GM19438 (cell line): ENCODE measurements around the gene THTPA.
"Not testable (repeated sequence)": the region's sequence is repeated elsewhere in the genome, so short reads cannot be mapped to it uniquely, and the experiment has no call there.

ENCODE experiments used
- ATAC-seq: cut with Tn5 transposase; IDR thresholded peaks from one replicate; pipeline ENCODE4 v1.9.1; 2021; ENCODE audit warnings: low read depth; ENCODE audit not compliant: unreplicated experiment

The THTPA gene

DNA sequence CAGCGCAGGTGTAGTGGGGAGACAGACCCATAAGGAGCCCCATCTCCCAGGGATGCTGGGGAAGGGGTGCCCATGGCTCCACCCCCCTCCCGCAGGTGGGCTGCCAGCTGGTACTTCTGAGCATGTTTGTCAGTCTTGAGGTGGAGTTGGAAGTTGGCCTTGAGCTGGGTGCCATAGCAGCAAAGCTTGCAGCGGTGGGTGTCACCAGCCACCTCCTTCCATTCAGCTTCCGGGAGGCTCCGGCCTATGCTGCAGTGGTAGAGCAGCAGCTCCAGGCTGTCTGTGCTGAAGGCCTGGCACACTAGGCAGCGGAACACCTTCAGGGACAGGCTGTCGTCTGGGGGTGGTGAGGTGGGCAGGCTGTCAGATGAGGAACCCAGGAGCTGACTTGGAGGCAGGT lies 23.4 kb upstream of the THTPA start:
- ATAC-seq = no peak

DNA sequence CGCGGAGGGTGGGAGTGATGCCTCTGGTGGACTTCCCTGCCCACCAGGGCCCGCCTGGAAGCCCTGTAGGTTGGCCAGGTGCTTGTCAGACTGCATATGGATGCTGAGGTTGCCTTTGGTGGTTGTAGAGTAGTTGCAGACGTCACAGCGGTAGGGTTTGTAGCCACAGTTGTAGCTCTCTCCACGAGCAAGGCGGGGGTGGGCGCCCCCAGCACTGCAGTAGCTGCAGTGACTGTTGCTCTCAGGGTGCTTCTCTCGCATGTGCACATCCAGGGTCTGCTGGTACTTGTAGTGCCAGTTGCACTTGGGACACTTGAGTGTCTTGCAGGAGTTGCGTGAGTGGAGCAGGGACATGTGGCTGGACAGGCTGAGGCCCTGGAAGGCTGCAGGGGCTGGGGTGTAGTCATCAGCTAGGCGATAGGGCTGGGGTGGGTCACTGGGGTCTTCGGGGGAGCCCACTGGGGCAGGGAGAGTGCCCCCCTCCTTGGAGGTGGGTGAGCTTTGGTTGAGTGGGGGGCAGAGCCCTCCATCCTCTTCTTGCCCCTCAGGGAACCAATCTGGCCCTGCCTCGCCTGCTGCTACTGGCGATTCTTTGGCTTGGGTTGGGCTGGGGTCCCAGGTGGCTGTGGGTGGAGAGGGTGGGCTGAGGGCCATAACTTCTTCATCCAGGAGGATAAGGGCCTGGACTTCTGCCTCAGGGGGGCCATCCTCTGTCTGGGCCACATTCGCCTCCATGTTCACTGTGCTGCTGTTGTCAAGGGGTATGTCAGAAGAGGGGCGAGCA lies 22.2 kb upstream of the THTPA start:
- no peak for ATAC-seq

DNA sequence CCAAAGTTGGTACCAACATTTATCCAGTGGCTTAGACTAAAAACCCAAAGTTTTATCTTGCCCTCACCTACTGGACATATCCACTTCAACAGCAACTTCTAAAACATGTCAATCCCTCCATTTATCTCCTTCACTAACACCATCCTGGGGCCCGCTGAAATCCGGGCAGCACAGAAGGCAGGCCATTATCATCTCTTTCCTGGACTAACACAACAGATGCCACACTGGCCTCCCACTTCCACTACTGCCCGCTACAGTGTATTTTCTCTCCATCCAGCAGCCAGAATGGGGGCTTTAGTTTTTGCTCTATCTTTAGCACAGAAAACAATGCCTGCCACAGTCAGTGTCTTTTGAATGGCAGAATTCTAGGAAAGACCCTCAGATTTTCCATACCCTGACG lies 20.1 kb upstream of the THTPA start:
- ATAC-seq = no peak

DNA sequence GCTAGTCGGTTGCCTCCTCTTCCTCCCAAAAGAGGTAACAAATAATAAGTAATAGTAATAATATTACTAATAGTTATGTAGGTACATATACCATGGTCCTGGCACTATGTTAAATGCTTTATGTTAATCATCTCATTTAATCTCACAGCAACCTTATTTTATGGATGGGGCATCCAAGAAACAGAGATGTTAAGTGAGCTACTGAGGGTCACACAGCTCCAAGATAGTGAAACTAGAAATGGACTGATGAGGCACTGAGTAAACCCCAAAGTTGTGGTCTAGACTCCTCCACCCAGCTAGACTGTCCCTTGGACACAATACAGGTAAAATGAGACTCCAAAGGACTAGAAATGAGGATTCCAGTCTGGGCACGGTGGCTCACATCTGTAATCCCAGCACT lies 19.6 kb upstream of the THTPA start:
- no peak for ATAC-seq

DNA sequence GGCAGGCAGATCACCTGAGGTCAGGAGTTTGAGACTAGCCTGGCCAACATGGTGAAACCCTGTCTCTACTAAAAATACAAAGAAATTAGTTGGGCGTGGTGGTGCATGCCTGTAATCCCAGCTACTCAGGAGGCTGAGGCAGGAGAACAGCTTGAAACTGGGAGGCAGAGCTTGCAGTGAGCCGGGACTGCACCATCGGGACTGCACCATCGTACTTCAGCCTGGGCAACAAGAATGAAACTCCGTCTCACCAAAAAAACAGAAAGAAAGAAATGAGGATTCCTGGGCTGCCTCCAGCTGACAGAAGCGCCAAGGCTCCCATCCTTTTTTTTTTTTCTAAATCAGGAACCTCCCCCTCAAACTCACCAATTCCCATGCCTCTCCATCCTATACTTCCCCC lies 19.2 kb upstream of the THTPA start:
- ATAC-seq = not testable (repeated sequence)

DNA sequence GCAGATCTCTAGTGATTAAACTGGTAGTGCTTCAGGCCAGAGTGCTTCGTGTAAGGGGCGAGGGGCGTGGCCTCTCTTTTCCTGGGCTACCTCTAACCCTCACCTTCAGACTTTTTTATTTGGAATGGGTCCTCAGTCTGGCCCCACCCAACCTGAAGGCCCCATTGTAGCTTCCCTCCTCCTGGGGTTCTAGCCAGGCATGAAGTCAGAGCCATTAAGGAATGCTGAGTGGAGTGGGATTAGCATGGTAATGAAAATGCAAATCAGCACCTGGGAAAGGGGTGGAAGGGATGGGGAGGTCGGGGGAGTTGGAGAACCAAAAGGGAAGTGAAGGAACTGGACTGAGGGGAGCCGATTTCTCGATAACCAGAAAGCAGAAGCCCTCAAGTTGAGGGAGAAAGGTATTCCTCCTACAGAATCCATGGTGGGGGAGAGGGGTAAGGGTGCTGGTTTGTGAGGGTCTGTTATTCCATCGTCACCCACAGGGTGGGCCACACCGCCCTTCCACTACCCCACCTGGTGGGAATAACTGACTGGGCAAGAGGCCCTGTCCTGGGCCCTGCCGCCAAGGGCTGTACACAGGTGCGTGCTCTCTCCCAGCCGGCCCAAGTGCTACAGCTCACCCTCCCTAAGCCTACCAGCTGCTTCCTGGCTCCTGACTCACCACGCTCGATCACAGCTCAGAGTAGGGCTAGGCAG lies 18.6 kb upstream of the THTPA start:
- ATAC-seq = no peak

DNA sequence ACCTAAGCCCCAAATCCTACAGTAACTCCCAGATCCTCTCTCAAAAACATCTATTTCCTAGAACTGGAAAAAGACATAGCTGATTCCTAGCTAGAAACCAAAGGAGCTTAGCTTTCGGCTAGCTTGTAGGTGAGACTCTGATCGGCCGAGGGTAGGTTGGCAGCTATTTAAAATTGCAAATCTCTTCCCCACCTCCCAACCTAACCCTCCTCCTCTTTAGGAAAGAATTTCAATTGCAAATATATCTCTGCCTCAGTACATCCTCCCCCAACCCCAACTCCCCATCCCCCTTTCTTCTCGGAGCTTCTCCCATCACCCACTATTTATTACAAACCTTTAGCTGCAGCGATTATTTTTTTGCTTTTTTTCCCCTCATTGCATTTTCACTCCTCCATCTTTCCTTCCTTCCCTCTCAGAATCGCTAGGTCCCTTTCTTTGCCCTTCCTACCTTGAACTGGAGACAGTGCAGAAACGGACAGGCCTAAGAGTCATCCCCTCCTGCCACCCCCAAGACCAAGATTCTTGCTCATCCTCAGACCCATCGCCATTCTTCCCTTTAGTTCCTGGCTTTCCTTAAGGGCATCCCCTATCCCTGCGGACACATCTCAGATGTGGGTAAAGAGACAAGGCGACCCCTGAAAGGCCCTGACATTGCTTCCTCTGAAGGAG lies 17.9 kb upstream of the THTPA start:
- ATAC-seq = no peak

DNA sequence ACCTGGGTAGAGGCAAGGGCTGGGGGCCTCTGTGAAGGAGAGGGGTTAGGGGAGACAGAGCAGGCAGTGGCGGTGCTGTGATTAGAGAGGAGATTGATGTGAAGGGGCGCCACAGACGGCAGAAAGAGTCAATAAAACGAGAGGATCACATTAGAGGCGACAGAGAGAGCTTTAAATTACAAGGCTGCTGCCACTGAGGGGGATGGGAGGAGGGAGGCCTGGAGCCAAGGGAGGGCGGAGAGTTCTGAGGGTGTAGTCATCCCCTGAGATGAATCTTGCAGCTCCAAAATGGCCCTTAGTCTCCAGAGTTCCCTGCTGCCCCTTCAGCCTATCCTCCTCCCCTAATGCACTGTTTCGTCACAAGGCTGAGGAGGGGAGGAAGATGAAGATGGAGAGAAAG lies 17.3 kb upstream of the THTPA start:
- no peak for ATAC-seq

DNA sequence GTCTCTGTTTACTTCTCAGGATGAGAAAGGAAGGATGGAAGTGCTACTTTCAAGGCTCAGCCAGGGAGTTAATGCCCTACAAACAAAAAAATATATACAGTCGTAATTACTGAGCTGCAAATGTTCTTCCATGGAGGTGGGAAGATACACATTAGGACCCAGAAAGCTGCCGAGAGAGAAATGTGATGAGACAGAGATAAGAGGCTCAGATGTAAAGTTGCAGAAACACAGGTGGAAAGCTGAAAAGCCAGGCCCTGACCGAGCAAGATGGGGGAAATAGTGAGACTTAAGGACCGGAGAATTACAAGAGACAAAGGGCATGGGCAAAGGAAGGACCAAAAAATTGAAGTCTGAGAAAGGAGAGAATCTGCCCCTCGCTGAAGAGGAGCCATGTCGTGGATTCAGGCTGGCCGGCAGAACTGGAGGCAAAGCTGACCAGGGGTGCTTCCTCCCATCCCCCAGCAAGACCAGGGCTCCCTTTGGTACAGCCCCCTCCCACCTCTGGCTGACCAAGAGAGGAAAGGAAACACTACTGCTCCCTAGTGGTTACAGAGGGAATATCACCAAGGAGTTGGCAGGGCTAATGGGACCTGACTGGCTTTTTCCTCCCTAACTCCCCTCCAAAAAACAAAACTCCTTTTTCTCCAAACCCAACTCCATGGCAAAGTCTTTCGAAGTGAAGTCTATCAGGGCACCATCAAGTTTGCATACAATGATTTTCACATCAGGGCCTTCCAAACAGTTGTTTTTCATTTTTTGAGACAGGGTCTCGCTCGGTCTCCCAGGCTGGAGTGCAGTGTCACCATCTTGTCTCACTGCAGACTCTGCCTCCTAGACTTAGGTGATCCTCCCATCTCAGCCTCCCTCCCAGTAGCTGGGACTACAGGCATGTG lies 16.6 kb upstream of the THTPA start:
- ATAC-seq = no peak

DNA sequence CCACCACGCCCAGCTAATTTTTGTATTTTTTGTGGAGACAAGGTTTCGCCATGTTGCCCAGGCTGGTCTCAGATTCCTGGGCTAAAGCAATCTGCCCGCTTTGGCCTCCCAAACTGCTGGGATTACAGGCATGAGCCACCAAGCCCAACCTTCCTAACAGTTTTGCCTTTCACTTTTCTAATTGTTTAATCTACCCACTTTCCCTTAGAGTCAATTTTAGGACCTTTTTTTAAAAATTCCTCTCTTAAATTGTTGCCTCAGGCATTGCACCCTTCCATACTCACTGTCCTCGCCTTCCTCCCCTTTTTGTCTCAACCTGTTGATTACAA lies 16.0 kb upstream of the THTPA start:
- no peak for ATAC-seq

DNA sequence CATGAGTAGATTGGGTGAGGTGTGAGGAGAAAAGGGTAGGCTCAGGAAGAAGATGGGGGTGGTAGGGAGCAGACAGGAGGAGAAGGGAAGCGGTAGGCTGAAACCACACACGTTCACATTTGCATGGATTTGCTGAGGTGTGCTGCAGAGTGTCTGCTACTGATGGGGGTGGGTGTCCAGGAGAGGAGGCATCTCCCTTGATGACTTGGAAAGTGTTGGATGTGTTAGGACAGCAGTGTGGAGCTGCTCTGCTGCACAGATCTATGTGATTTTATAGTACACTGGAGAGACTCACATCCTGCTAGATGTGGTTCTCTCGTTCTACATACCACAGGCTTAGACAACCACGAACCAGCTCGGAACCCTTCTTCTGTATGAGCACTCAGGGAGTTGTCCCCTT lies 13.8 kb upstream of the THTPA start:
- ATAC-seq = no peak

DNA sequence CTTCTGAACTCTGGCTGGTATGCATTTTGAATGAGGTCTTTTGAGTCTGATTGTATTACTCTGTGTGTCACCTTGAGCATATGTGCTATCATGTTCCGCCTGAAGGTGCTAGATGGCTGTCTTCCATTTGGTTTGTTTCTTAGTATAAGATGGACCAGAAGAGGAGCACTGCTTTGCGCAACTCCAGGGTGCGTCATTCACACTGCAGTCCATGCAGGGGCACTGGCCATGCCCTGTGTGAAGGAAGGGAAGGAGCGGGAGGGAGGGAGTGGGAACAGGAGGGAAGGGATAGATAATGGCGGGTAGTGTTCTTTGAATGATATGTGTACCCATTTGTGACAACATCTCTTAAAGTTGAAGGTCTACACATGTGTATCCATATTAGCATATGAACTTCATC lies 12.7 kb upstream of the THTPA start:
- no peak for ATAC-seq

DNA sequence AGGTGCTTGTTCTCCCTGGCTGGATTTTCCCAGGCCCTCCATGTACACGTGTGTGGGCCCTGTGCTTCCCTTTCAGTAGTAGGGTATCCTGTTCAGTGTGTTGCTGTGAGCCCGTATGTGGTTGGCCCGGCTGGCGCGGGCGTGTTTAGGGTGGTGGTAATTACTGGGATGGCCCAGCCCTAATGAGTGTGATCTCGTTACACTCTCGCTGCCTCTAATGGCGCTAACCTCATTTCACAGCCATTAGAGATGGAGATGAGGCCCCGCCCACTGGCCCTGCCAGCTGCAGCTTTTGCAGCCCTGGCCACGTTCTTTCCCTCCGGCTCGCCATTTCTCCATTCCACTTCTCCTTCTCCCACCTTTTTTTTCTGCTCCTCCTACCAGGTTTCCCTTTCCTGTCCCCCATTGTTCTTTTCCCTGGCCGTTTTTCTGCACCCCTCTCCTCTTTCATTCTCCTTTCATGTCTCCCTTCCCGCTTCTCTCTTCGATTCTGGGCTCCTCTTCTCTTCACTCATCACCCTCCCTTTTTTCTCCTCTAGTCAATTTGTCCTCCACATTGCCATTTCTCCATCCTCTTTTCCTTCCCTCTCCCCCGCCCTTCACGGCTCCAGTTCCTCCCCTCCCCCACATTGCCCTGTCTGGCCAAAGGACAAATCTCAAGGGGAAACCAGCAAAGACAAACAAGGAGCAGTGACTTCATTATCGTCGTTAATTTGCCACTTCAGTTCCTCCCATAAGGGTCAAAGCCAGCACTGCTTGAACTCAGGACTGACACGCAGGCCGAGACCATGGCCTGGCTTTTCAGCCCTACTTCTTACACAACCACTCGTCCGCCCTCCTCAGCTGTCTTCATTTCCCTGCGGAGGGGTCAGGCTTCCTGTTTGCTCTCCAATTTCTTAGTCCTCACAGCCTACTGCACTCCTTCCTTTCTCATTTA lies 11.3 kb upstream of the THTPA start:
- no peak for ATAC-seq

DNA sequence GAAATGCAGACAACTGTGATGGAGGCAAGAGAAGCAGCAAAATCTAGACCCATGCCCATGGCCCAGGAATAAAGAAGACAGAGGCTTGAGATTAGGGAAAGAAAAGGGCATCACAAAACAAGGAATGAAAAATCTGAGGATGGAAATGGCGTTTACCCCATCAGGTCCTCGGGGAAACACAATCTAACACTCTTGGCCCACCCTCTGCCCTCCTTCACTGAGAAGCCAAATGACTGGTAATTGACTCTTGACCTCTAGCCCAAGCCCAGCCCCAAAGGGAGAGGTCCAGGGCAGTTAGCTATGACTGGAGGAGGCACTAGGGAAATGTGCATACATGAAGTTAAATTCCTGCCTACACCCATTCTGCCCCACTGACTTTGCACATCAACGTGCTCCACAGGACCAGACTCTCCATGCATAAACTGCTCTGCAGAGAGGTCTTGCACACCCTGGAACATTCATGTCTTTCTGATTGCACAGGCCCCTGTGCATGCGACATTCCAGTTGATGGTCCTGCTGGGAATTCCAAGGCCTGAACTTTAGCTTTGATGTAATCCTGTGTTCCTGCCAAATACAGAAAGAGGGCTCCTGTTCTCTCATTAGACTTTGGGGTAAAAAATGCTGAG lies 10.2 kb upstream of the THTPA start:
- ATAC-seq = no peak

DNA sequence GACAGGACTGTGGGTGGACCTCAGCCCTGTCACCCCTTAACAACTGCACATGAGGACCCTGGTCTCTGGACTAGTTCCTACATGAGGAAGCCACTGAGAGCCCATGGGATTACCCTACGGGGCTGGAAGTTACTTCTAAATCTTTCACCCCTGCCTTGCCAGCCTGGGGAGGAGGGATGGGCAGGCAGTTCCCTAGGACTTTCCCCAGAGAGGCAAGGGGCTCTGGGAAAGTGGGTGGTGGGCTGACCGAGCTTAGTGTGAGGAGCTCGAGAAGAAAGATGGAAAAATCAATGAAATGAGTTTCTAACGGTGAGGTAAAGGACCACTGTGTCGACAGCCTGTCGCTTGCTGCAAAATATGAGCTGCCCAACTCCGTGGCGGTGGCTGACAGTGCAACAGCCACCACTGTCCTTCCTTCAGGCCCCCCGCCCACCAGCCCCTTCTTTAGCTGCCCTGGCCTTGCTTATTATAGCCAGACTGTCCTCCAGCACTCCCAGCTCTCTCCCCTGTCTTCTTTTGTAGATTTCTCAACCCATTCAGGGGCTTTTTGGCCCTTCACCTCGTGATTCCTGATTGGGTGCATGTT lies 9.5 kb upstream of the THTPA start:
- no peak for ATAC-seq

DNA sequence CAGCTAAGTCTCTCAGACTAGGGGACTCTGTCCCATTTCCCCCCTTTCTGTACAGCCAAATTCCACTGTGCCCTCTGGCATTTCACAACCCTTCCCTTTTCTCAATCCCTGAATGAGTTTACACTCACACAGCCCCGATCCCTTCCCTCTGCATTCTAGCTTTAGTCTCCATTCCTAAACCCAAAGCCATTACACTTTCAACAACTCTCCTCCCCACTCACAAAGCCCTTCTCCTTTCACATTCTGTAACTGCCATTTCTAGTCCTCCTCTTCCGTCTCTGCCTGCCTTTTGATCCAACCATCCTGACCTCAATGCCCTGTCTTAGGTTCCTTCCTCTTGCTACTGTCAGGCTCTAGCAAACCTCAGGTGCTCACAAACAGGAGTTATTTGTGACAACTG lies 8.1 kb upstream of the THTPA start:
- no peak for ATAC-seq

DNA sequence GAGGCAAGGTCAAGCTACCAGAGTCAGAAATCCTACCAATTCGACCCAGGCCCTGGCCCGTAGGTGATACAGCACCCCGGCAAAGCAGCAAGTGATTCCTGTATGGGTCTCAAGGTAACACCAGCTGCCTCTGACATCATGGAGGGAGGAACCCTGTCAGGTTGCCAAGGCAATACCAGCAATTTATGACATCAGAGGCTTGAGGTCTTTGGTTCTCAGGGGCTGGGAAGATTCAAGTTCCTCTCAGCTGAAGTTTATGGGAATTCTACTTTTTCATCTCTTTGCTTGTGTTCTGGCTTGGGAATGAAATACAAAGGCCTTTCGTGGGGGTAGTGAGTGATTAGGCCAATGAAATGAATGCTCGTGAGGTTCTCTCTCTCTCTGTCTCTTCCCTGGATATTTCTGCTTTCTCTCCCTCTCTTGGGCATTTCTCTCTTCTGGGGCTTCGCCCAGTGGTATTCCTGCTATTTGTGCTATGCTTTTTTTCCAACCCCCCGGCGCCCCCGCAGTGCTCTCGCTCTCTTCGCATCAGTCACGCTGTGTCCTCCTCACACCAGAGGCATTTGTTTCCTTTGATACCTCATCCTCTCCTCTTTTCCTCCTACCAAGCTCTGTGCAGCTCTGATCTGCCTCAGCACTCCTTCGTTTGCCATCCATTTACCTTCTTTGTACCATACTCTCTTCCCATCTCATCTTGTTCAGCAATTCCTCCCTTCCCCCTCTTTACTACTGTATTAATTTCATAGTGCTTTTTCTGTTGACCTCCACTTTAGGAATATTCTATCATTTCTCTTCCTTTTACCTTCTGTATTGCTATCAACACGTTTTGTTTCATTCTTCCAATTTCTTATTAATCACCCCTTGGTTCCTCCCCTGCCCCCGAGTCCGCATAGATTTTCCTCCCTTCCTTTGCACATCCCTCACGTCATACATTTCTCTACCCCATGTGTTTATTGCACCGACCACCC lies 7.4 kb upstream of the THTPA start:
- ATAC-seq = no peak
